ENCODE data around the gene MRPL28. TPM values are rescaled to one million over a fixed set of nuclear protein-coding genes. Genes with fewer than 3 reads are reported as not detected.

The MRPL28 gene
- total RNA-seq, 6 donors from 2014 or later: 48.8 to 83.9 (median 58.4) TPM

- Histone ChIP-seq H3K4me1 (peaks cover 11 to 25% (median 21%) of the 10 kb centered on the region in 4 donors), H3K36me3 (peaks cover 0 to 69% (median 52%) of the 10 kb centered on the region in 4 donors), H3K9me3 (no peaks in the 10 kb centered on the region), H3K4me3 (no peak overlapping the region), H3K27me3 (no peaks in the 10 kb centered on the region), H3K27ac (no peak overlapping the region)
- 92 to 95% methylated on average over 30 to 32 of the region's 44 CpGs for WGBS, 2 donors
- ATAC-seq (ENCODE audit: low FRiP score in 2 of 2) (no peak), DNase-seq (peak in 1 of 2 donors; percentile 73)
- TF ChIP-seq CTCF (IDR thresholded peaks at IDR 0.05) (no peak), POLR2A (IDR thresholded peaks at IDR 0.05) (no peak), EP300 (IDR thresholded peaks at IDR 0.05) (no peak), POLR2AphosphoS5 (IDR thresholded peaks at IDR 0.05) (no peak)
Measured at GRCh38 chr16:373848-374615, 3.7 kb upstream of the MRPL28 start.

GRCh38 chr16:373020-373598 is 2.8 kb upstream of the MRPL28 start:
- no peaks in the 10 kb centered on the region for H3K9me3 ChIP-seq
- H3K36me3 ChIP-seq: peaks cover 2 to 78% (median 60%) of the 10 kb centered on the region in 4 donors
- TF ChIP-seq CTCF (IDR thresholded peaks at IDR 0.05): no peak
- TF ChIP-seq POLR2AphosphoS5 (IDR thresholded peaks at IDR 0.05): no peak
- no peak for TF ChIP-seq POLR2A (IDR thresholded peaks at IDR 0.05)
- no peak for TF ChIP-seq EP300 (IDR thresholded peaks at IDR 0.05)
- no peak overlapping the region for H3K4me3 ChIP-seq
- H3K4me1 ChIP-seq: peaks cover 11 to 23% (median 18%) of the 10 kb centered on the region in 4 donors
- ATAC-seq (ENCODE audit: low FRiP score in 2 of 2): no peak
- 85 to 94% methylated on average over 4 to 5 of the region's 5 CpGs for WGBS, 2 donors
- DNase-seq: peak in 1 of 2 donors; percentile 34
- H3K27ac ChIP-seq: no peak overlapping the region
- H3K27me3 ChIP-seq: no peaks in the 10 kb centered on the region

- Histone ChIP-seq H3K36me3 (peaks cover 9 to 80% (median 64%) of the 10 kb centered on the region in 4 donors), H3K9me3 (no peaks in the 10 kb centered on the region), H3K4me3 (no peak overlapping the region), H3K4me1 (peaks cover 11 to 23% (median 18%) of the 10 kb centered on the region in 4 donors), H3K27me3 (no peaks in the 10 kb centered on the region), H3K27ac (no peak overlapping the region)
- DNase-seq: peak in 1 of 2 donors; percentile 59
- ATAC-seq (ENCODE audit: low FRiP score in 2 of 2): no peak
- WGBS, 2 donors: 91 to 93% methylated on average over 14 to 17 of the region's 19 CpGs
- TF ChIP-seq EP300 (IDR thresholded peaks at IDR 0.05): no peak
Measured at GRCh38 chr16:372302-372983, 2.1 kb upstream of the MRPL28 start.

GRCh38 chr16:371515-372301 is 1.4 kb upstream of the MRPL28 start:
- peaks cover 11 to 23% (median 18%) of the 10 kb centered on the region in 4 donors for H3K4me1 ChIP-seq
- TF ChIP-seq CTCF (IDR thresholded peaks at IDR 0.05) (no peak), POLR2AphosphoS5 (IDR thresholded peaks at IDR 0.05) (no peak)
- peaks cover 11 to 80% (median 64%) of the 10 kb centered on the region in 4 donors for H3K36me3 ChIP-seq
- 89 to 94% methylated on average over 21 to 26 of the region's 31 CpGs for WGBS, 2 donors
- no peaks in the 10 kb centered on the region for H3K9me3 ChIP-seq
- no peaks in the 10 kb centered on the region for H3K27me3 ChIP-seq
- ATAC-seq (ENCODE audit: low FRiP score in 2 of 2): no peak
- peak overlapping the region in 3 of 4 donors; percentile 71 to 81 (median 75) for H3K27ac ChIP-seq
- peak in 1 of 2 donors; percentile 70 for DNase-seq
- H3K4me3 ChIP-seq: no peak overlapping the region
